ENCODE data around the gene ALDH5A1.

Gene ALDH5A1

GRCh38 chr6:24524329-24524728 lies 29.6 kb downstream of the ALDH5A1 start:
- no peaks in the 10 kb centered on the region for H3K9me3 ChIP-seq (ENCODE audit: control insufficient read depth in 2 of 2, low read length in 2 of 2)
- H3K27ac ChIP-seq (ENCODE audit: low read depth in 2 of 2, low read length in 2 of 2): no peak overlapping the region
- no peak overlapping the region for H3K9ac ChIP-seq (ENCODE audit: low read depth in 1 of 2, low read length in 2 of 2)
- H3K4me3 ChIP-seq (ENCODE audit: low read length in 2 of 2): no peak overlapping the region
- H3K27me3 ChIP-seq (ENCODE audit: control insufficient read depth in 2 of 2, insufficient read depth in 2 of 2, low read length in 2 of 2): no peaks in the 10 kb centered on the region
- no peaks in the 10 kb centered on the region for H3K4me1 ChIP-seq (ENCODE audit: control insufficient read depth in 2 of 2, insufficient read depth in 2 of 2, low read length in 2 of 2)
- no peaks in the 10 kb centered on the region for H3K36me3 ChIP-seq (ENCODE audit: control insufficient read depth in 2 of 2, insufficient read depth in 2 of 2, low read length in 2 of 2)

GRCh38 chr6:24524805-24525204 lies 30.0 kb downstream of the ALDH5A1 start:
- no peaks in the 10 kb centered on the region for H3K36me3 ChIP-seq (ENCODE audit: control insufficient read depth in 2 of 2, insufficient read depth in 2 of 2, low read length in 2 of 2)
- H3K4me3 ChIP-seq (ENCODE audit: low read length in 2 of 2): no peak overlapping the region
- no peaks in the 10 kb centered on the region for H3K9me3 ChIP-seq (ENCODE audit: control insufficient read depth in 2 of 2, low read length in 2 of 2)
- no peak overlapping the region for H3K27ac ChIP-seq (ENCODE audit: low read depth in 2 of 2, low read length in 2 of 2)
- H3K27me3 ChIP-seq (ENCODE audit: control insufficient read depth in 2 of 2, insufficient read depth in 2 of 2, low read length in 2 of 2): no peaks in the 10 kb centered on the region
- H3K4me1 ChIP-seq (ENCODE audit: control insufficient read depth in 2 of 2, insufficient read depth in 2 of 2, low read length in 2 of 2): no peaks in the 10 kb centered on the region
- H3K9ac ChIP-seq (ENCODE audit: low read depth in 1 of 2, low read length in 2 of 2): no peak overlapping the region

- H3K9me3 ChIP-seq (ENCODE audit: control insufficient read depth in 2 of 2, low read length in 2 of 2): no peaks in the 10 kb centered on the region
- no peak overlapping the region for H3K4me3 ChIP-seq (ENCODE audit: low read length in 2 of 2)
- H3K36me3 ChIP-seq (ENCODE audit: control insufficient read depth in 2 of 2, insufficient read depth in 2 of 2, low read length in 2 of 2): peaks cover 3 to 6% of the 10 kb centered on the region in 2 donors
- H3K4me1 ChIP-seq (ENCODE audit: control insufficient read depth in 2 of 2, insufficient read depth in 2 of 2, low read length in 2 of 2): no peaks in the 10 kb centered on the region
- no peak overlapping the region for H3K9ac ChIP-seq (ENCODE audit: low read depth in 1 of 2, low read length in 2 of 2)
- no peaks in the 10 kb centered on the region for H3K27me3 ChIP-seq (ENCODE audit: control insufficient read depth in 2 of 2, insufficient read depth in 2 of 2, low read length in 2 of 2)
- H3K27ac ChIP-seq (ENCODE audit: low read depth in 2 of 2, low read length in 2 of 2): no peak overlapping the region
These were observed 35.2 kb downstream of the ALDH5A1 start for GRCh38 chr6:24529985-24530384.

- Histone ChIP-seq H3K4me1 (ENCODE audit: control insufficient read depth in 2 of 2, insufficient read depth in 2 of 2, low read length in 2 of 2) (no peaks in the 10 kb centered on the region), H3K27me3 (ENCODE audit: control insufficient read depth in 2 of 2, insufficient read depth in 2 of 2, low read length in 2 of 2) (no peaks in the 10 kb centered on the region), H3K4me3 (ENCODE audit: low read length in 2 of 2) (no peak overlapping the region), H3K27ac (ENCODE audit: low read depth in 2 of 2, low read length in 2 of 2) (no peak overlapping the region), H3K9ac (ENCODE audit: low read depth in 1 of 2, low read length in 2 of 2) (no peak overlapping the region), H3K9me3 (ENCODE audit: control insufficient read depth in 2 of 2, low read length in 2 of 2) (no peaks in the 10 kb centered on the region), H3K36me3 (ENCODE audit: control insufficient read depth in 2 of 2, insufficient read depth in 2 of 2, low read length in 2 of 2) (peaks cover 3 to 6% of the 10 kb centered on the region in 2 donors)
These were observed 39.6 kb downstream of the ALDH5A1 start for GRCh38 chr6:24534329-24534728.

- Histone ChIP-seq H3K4me3 (ENCODE audit: low read length in 2 of 2) (no peak overlapping the region), H3K9me3 (ENCODE audit: control insufficient read depth in 2 of 2, low read length in 2 of 2) (no peaks in the 10 kb centered on the region), H3K4me1 (ENCODE audit: control insufficient read depth in 2 of 2, insufficient read depth in 2 of 2, low read length in 2 of 2) (no peaks in the 10 kb centered on the region), H3K9ac (ENCODE audit: low read depth in 1 of 2, low read length in 2 of 2) (no peak overlapping the region), H3K27ac (ENCODE audit: low read depth in 2 of 2, low read length in 2 of 2) (no peak overlapping the region), H3K27me3 (ENCODE audit: control insufficient read depth in 2 of 2, insufficient read depth in 2 of 2, low read length in 2 of 2) (no peaks in the 10 kb centered on the region), H3K36me3 (ENCODE audit: control insufficient read depth in 2 of 2, insufficient read depth in 2 of 2, low read length in 2 of 2) (peaks cover 3 to 6% of the 10 kb centered on the region in 2 donors)
These were observed 40.4 kb downstream of the ALDH5A1 start for GRCh38 chr6:24535210-24535609.

- Histone ChIP-seq H3K27ac (ENCODE audit: low read depth in 2 of 2, low read length in 2 of 2) (no peak overlapping the region), H3K9me3 (ENCODE audit: control insufficient read depth in 2 of 2, low read length in 2 of 2) (no peaks in the 10 kb centered on the region), H3K27me3 (ENCODE audit: control insufficient read depth in 2 of 2, insufficient read depth in 2 of 2, low read length in 2 of 2) (no peaks in the 10 kb centered on the region), H3K4me1 (ENCODE audit: control insufficient read depth in 2 of 2, insufficient read depth in 2 of 2, low read length in 2 of 2) (no peaks in the 10 kb centered on the region), H3K36me3 (ENCODE audit: control insufficient read depth in 2 of 2, insufficient read depth in 2 of 2, low read length in 2 of 2) (peaks cover 3 to 6% of the 10 kb centered on the region in 2 donors), H3K9ac (ENCODE audit: low read depth in 1 of 2, low read length in 2 of 2) (no peak overlapping the region), H3K4me3 (ENCODE audit: low read length in 2 of 2) (no peak overlapping the region)
These were observed 41.7 kb downstream of the ALDH5A1 start for GRCh38 chr6:24536466-24536865.

- H3K9me3 ChIP-seq (ENCODE audit: control insufficient read depth in 2 of 2, low read length in 2 of 2): no peaks in the 10 kb centered on the region
- H3K9ac ChIP-seq (ENCODE audit: low read depth in 1 of 2, low read length in 2 of 2): no peak overlapping the region
- H3K4me1 ChIP-seq (ENCODE audit: control insufficient read depth in 2 of 2, insufficient read depth in 2 of 2, low read length in 2 of 2): no peaks in the 10 kb centered on the region
- peaks cover 0 to 3% of the 10 kb centered on the region in 2 donors for H3K36me3 ChIP-seq (ENCODE audit: control insufficient read depth in 2 of 2, insufficient read depth in 2 of 2, low read length in 2 of 2)
- H3K27me3 ChIP-seq (ENCODE audit: control insufficient read depth in 2 of 2, insufficient read depth in 2 of 2, low read length in 2 of 2): no peaks in the 10 kb centered on the region
- no peak overlapping the region for H3K27ac ChIP-seq (ENCODE audit: low read depth in 2 of 2, low read length in 2 of 2)
- H3K4me3 ChIP-seq (ENCODE audit: low read length in 2 of 2): no peak overlapping the region
These were observed 42.4 kb downstream of the ALDH5A1 start for GRCh38 chr6:24537082-24537699.

GRCh38 chr6:24537771-24538385 lies 43.1 kb downstream of the ALDH5A1 start:
- Histone ChIP-seq H3K27ac (ENCODE audit: low read depth in 2 of 2, low read length in 2 of 2) (no peak overlapping the region), H3K27me3 (ENCODE audit: control insufficient read depth in 2 of 2, insufficient read depth in 2 of 2, low read length in 2 of 2) (no peaks in the 10 kb centered on the region), H3K4me1 (ENCODE audit: control insufficient read depth in 2 of 2, insufficient read depth in 2 of 2, low read length in 2 of 2) (no peaks in the 10 kb centered on the region), H3K9me3 (ENCODE audit: control insufficient read depth in 2 of 2, low read length in 2 of 2) (no peaks in the 10 kb centered on the region), H3K9ac (ENCODE audit: low read depth in 1 of 2, low read length in 2 of 2) (no peak overlapping the region), H3K36me3 (ENCODE audit: control insufficient read depth in 2 of 2, insufficient read depth in 2 of 2, low read length in 2 of 2) (peaks cover 0 to 3% of the 10 kb centered on the region in 2 donors), H3K4me3 (ENCODE audit: low read length in 2 of 2) (no peak overlapping the region)

- no peaks in the 10 kb centered on the region for H3K4me1 ChIP-seq (ENCODE audit: control insufficient read depth in 2 of 2, insufficient read depth in 2 of 2, low read length in 2 of 2)
- H3K27me3 ChIP-seq (ENCODE audit: control insufficient read depth in 2 of 2, insufficient read depth in 2 of 2, low read length in 2 of 2): no peaks in the 10 kb centered on the region
- no peak overlapping the region for H3K4me3 ChIP-seq (ENCODE audit: low read length in 2 of 2)
- no peaks in the 10 kb centered on the region for H3K36me3 ChIP-seq (ENCODE audit: control insufficient read depth in 2 of 2, insufficient read depth in 2 of 2, low read length in 2 of 2)
- no peak overlapping the region for H3K9ac ChIP-seq (ENCODE audit: low read depth in 1 of 2, low read length in 2 of 2)
- no peaks in the 10 kb centered on the region for H3K9me3 ChIP-seq (ENCODE audit: control insufficient read depth in 2 of 2, low read length in 2 of 2)
- no peak overlapping the region for H3K27ac ChIP-seq (ENCODE audit: low read depth in 2 of 2, low read length in 2 of 2)
These were observed 44.6 kb downstream of the ALDH5A1 start for GRCh38 chr6:24539416-24539815.

- Histone ChIP-seq H3K27me3 (ENCODE audit: control insufficient read depth in 2 of 2, insufficient read depth in 2 of 2, low read length in 2 of 2) (no peaks in the 10 kb centered on the region), H3K4me1 (ENCODE audit: control insufficient read depth in 2 of 2, insufficient read depth in 2 of 2, low read length in 2 of 2) (no peaks in the 10 kb centered on the region), H3K4me3 (ENCODE audit: low read length in 2 of 2) (no peak overlapping the region), H3K9ac (ENCODE audit: low read depth in 1 of 2, low read length in 2 of 2) (no peak overlapping the region), H3K27ac (ENCODE audit: low read depth in 2 of 2, low read length in 2 of 2) (no peak overlapping the region), H3K9me3 (ENCODE audit: control insufficient read depth in 2 of 2, low read length in 2 of 2) (no peaks in the 10 kb centered on the region), H3K36me3 (ENCODE audit: control insufficient read depth in 2 of 2, insufficient read depth in 2 of 2, low read length in 2 of 2) (no peaks in the 10 kb centered on the region)
These were observed 45.4 kb downstream of the ALDH5A1 start for GRCh38 chr6:24540197-24540596.
